ENCODE measurements around the gene LRRC4C.

- no peak for TF ChIP-seq REST (IDR thresholded peaks at IDR 0.05)
- no peak for TF ChIP-seq CTCF (IDR thresholded peaks at IDR 0.05; ENCODE audit: low read depth, low read length, missing input control)
- TF ChIP-seq RAD21 (IDR thresholded peaks at IDR 0.05) = no peak
- TF ChIP-seq, protein P1, sequence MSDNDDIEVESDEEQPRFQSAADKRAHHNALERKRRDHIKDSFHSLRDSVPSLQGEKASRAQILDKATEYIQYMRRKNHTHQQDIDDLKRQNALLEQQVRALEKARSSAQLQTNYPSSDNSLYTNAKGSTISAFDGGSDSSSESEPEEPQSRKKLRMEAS (IDR thresholded peaks at IDR 0.05) = no peak
- no peak for TF ChIP-seq SP1 (IDR thresholded peaks at IDR 0.05)
- no peak for TF ChIP-seq TAF1 (conservative IDR thresholded peaks at IDR 0.05)
- TF ChIP-seq, protein P2, sequence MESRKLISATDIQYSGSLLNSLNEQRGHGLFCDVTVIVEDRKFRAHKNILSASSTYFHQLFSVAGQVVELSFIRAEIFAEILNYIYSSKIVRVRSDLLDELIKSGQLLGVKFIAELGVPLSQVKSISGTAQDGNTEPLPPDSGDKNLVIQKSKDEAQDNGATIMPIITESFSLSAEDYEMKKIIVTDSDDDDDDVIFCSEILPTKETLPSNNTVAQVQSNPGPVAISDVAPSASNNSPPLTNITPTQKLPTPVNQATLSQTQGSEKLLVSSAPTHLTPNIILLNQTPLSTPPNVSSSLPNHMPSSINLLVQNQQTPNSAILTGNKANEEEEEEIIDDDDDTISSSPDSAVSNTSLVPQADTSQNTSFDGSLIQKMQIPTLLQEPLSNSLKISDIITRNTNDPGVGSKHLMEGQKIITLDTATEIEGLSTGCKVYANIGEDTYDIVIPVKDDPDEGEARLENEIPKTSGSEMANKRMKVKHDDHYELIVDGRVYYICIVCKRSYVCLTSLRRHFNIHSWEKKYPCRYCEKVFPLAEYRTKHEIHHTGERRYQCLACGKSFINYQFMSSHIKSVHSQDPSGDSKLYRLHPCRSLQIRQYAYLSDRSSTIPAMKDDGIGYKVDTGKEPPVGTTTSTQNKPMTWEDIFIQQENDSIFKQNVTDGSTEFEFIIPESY (IDR thresholded peaks at IDR 0.05) = no peak
- TF ChIP-seq NR2F2 (IDR thresholded peaks at IDR 0.05) = no peak
- TF ChIP-seq JUND (IDR thresholded peaks at IDR 0.05) = no peak
Measured at GRCh38 chr11:41246399-41246745, 213.1 kb downstream of the LRRC4C start.

All from liver (tissue), 3 donors.